22Rv1 (cell line): ENCODE results near the gene RABL6.

Source experiments
- ZFX ChIP-seq: fragments of 450-650 bp; IDR thresholded peaks from 2 replicates; pipeline ENCODE4 v1.6.1; 2017; ENCODE audit warnings: antibody characterized with exemption, borderline replicate concordance
- TF ChIP-seq, protein P1 (sequence below): fragments of 450-650 bp; IDR thresholded peaks from 2 replicates; pipeline ENCODE4 v1.5.1; 2017; ENCODE audit warnings: mild to moderate bottlenecking

DNA sequence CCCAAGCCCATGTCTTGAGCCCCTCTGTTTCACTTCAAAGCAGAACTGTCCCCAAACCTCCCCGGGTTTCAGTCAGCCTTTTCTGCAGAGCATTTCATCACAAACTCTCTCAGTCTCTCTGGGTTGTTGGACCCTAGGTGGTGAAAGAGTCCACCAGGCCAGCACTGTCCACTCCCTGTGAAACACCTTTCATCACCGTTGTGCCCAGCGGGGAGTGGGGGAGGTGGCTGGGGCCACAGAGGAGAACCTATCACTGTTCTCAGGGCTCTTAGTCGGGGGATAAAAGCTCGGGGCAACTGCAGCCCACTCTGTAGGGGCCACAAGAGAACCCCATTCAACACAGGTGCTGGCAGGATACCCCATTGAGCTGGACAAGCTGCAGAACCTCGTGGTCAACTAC, 5.4 kb upstream of the RABL6 start:
- TF ChIP-seq, protein P1, sequence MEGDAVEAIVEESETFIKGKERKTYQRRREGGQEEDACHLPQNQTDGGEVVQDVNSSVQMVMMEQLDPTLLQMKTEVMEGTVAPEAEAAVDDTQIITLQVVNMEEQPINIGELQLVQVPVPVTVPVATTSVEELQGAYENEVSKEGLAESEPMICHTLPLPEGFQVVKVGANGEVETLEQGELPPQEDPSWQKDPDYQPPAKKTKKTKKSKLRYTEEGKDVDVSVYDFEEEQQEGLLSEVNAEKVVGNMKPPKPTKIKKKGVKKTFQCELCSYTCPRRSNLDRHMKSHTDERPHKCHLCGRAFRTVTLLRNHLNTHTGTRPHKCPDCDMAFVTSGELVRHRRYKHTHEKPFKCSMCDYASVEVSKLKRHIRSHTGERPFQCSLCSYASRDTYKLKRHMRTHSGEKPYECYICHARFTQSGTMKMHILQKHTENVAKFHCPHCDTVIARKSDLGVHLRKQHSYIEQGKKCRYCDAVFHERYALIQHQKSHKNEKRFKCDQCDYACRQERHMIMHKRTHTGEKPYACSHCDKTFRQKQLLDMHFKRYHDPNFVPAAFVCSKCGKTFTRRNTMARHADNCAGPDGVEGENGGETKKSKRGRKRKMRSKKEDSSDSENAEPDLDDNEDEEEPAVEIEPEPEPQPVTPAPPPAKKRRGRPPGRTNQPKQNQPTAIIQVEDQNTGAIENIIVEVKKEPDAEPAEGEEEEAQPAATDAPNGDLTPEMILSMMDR: no peak
- TF ChIP-seq ZFX: no peak
